ENCODE results near the gene CLTA.
A peak's percentile ranks its signal among the peaks of the same experiment; 100 is the strongest.

CLTA gene, protein sequence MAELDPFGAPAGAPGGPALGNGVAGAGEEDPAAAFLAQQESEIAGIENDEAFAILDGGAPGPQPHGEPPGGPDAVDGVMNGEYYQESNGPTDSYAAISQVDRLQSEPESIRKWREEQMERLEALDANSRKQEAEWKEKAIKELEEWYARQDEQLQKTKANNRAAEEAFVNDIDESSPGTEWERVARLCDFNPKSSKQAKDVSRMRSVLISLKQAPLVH

GRCh38 chr9:36190388-36191289, at the start of gene CLTA:
Gene CLTA, plus strand, starts transcription at chr9:36190921. Its CDS starts 136 bp downstream, at chr9:36191057.
- peak; percentile 98 for DNase-seq (ENCODE audit: low spot score)

- DNase-seq (ENCODE audit: low spot score): no peak
Measured at GRCh38 chr9:36141288-36141687, 49.4 kb upstream of the CLTA start.

DNA sequence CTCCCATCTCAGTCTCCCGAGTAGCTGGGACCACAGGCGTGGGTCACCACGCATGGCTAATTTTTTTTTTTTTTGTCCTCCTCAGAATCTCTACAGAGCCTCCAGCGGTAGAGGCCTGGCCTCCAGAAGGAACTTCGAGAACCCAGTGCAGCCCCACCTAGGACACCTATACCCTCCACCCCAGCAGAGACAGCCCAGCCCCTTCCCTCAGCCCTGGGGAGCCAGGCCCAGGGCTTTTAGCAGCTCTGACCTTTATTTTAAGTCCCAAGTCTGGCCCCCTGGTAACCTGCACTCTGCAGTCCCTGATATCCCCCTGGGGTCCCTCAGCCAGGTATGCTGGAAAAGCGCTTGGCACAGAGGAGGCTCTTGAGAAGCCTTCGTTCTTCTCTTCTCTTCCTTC, 49.0 kb upstream of the CLTA start:
- DNase-seq (ENCODE audit: low spot score): no peak

DNA sequence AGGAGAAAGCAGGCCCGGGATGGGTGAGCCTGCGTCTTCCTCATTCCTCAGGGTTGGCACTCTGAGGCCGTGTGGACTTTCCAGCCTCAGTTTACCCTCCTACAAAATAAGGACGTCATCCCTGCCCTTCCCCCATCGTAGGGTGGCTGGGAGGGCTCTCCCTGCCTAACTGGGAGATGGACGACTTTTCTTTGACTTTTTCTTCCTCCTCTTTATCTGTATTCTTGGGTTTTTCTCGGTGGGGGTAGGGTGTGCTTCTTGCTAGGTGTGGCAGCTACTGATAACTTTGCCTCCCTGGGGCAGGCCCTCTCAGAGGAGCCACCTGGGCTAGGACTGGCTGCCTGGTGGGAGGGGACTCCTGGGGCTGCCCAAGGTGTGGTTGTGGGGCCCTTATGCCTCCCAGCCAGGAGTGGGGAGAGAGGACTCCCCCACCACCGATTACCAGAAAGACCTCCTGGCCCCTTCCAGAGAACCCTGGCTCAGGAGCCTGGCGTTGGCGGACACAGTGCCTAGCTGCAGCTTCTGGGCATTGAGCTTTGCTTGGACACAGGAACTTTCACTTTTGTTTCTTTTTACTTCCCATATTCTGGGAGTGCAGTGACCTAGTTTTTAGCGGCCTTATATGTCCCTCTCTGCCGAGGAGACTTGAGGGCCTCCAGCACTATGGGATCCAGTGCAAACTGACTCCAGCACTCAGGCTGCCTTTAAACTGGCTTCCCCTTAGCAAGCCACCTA, 48.0 kb upstream of the CLTA start:
- peak; percentile 77 for DNase-seq (ENCODE audit: low spot score)

DNA sequence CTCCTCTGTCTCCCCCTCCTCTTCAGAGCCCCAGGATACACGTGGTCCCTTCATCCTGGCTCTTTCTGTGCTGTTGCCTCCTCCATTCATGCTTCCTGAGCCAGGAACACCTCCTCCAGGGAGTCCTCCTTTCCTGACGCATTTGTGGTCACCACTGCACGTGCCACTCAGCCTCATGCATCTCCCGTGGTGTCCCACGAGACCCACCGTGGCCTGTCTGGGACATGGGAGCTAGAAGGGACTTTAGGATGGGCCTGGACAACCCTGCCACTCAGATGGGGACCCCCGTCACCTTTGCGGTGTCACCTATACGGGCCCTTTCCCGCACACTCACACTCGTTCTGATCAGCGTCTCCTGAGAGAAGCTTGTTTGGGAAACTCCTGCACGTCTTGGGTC, 47.5 kb upstream of the CLTA start:
- no peak for DNase-seq (ENCODE audit: low spot score)

GRCh38 chr9:36144309-36145232, 46.1 kb upstream of the CLTA start:
- DNase-seq (ENCODE audit: low spot score): no peak

DNA sequence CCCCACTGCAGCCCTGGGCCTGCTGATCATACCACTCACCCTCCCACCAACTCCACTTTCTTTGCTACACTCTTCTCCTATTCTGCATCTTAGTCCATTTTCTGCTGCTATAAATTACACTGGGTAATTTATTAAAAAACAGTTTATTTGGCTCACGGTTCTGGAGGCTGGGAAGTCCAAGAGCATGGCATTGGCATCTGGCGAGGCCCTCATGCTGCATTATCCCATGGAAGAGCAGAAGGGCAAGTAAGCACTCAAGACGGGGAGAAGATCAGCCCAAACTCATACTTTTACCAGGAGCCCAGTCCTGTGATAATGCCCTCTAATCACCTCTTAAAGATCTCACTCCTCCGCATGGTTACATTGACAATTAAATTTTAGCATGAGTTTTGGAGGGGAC, 44.8 kb upstream of the CLTA start:
- DNase-seq (ENCODE audit: low spot score): no peak

- no peak for DNase-seq (ENCODE audit: low spot score)
Measured at GRCh38 chr9:36146651-36147050, 44.1 kb upstream of the CLTA start.

DNA sequence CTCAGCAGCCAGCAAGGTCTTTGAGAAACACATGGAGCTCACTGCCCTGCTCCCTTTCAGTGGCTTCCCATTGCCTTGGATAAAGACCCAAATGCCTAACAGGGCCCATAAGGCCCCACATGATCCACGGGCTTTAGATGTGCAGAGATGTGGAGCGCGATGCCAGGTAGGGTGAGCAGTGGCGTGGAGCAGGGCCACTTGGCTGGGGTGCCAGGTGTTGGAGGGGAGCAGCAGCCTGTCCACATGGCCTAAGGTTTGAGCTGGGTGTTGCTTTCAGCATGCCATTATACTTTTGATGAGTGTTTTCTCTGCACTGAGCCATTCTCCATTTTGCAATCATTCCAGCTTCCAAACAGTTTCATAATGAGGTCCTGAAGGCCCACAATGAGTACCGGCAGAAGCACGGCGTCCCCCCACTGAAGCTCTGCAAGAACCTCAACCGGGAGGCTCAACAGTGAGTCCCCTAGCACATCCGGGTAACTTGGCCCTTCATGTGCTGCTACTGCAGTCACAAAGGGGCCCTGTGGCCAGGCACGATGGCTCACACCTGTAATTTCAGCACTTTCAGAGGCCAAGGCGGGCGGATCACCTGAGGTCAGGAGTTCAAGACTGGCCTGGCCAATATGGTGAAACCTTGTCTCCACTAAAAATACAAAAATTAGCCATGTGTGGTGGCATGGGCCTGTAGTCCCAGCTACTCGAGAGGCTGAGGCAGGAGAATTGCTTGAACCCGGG, 43.1 kb upstream of the CLTA start:
- DNase-seq (ENCODE audit: low spot score): no peak

GRCh38 chr9:36148311-36149051, 42.2 kb upstream of the CLTA start:
- DNase-seq (ENCODE audit: low spot score): peak; percentile 75

GRCh38 chr9:36149197-36149596, 41.5 kb upstream of the CLTA start:
- DNase-seq (ENCODE audit: low spot score): no peak

DNA sequence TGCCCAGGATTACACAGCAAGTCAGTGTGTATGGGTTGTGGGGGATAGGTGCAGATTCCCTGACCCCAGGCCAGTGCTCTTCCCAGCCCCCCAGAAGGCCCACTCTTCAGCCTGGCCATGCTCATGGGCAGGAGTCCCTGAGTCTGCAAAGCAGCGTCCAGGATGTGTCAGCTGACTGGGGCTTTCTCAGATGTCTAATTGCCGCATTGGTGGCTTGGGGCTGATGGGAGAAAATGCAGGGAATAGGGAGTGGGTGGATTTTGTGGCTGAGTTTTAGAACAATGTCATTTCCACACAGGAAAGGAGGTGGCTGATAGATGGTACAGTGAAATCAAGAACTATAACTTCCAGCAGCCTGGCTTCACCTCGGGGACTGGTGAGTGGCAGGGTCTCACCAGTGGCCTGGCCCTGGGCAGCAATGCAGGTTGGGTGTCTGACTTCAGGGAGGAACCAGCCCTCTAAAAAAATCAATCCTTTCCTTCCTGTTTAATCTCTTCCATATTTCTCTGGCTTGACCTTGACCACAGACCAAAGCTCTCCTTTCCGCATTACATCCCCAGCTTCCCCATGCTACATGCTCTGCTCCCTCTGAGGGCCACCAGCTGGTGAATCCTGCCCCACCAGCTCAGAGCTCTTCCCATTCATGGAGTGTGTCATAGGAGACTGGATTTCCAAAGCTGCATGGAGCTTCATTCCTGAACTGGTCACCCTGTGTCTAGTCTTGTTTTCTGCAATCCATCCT, 40.0 kb upstream of the CLTA start:
- no peak for DNase-seq (ENCODE audit: low spot score)

- DNase-seq (ENCODE audit: low spot score): no peak
Measured at GRCh38 chr9:36151316-36152210, 39.2 kb upstream of the CLTA start.

- no peak for DNase-seq (ENCODE audit: low spot score)
Measured at GRCh38 chr9:36152741-36153438, 37.8 kb upstream of the CLTA start.

GRCh38 chr9:36153746-36154145, 37.0 kb upstream of the CLTA start:
- no peak for DNase-seq (ENCODE audit: low spot score)

GRCh38 chr9:36154331-36154952, 36.3 kb upstream of the CLTA start:
- no peak for DNase-seq (ENCODE audit: low spot score)

- DNase-seq (ENCODE audit: low spot score): no peak
Measured at GRCh38 chr9:36156116-36156515, 34.6 kb upstream of the CLTA start.
